LNCaP clone FGC (cell line): ENCODE results near the gene GNAS.
"Not testable (repeated sequence)": the region's sequence is repeated elsewhere in the genome, so short reads cannot be mapped to it uniquely, and the experiment has no call there.

ENCODE experiments used
- DNase-seq: peaks from one replicate; pipeline ENCODE4 v3.0.0-alpha.2; 2011; ENCODE audit warnings: low read depth
- H3K4me3 ChIP-seq: 2 replicates; pipeline ENCODE4 v1.5.1; 2011; ENCODE audit warnings: mild to moderate bottlenecking, low read depth, low read length, control low read depth
- TF ChIP-seq, protein P1 (sequence below): IDR thresholded peaks from 2 replicates; pipeline ENCODE4 v1.5.1; 2012; ENCODE audit warnings: mild to moderate bottlenecking; ENCODE audit not compliant: control insufficient read depth, insufficient read depth; ENCODE audit errors: extremely low read depth

GNAS gene

DNA sequence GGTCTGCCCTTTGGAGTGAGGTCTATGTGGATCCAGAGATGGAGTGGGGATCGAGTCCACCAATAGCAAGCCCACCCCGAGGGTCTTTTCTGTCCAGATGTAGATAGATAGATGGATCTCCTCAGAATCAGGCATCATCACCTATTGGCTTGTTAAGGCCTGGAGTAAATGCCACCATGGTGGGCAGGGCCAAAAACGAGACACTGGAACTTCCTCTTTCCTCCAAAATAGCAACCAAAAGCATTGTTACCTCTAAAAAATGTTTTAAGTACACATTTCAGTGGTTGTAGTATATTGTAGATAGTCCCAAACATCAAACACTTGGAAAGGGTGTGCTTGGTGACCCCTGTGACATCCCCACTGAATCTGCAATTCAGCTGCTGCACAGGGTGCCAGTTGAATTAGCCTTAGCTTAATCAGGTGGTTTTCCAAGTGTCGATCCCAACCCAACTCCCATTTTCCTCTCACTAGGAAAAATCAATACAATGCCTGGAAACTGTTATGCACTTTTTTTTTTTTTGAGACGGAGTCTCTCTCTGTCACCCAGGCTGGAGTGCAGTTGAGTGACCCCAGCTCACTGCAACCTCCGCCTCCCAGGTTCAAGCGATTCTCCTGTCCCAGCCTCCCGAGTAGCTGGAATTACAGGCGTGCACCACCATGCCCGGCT is 93.6 kb downstream of the GNAS start:
- no peak for DNase-seq
- no peak overlapping the region for H3K4me3 ChIP-seq
- TF ChIP-seq, protein P1, sequence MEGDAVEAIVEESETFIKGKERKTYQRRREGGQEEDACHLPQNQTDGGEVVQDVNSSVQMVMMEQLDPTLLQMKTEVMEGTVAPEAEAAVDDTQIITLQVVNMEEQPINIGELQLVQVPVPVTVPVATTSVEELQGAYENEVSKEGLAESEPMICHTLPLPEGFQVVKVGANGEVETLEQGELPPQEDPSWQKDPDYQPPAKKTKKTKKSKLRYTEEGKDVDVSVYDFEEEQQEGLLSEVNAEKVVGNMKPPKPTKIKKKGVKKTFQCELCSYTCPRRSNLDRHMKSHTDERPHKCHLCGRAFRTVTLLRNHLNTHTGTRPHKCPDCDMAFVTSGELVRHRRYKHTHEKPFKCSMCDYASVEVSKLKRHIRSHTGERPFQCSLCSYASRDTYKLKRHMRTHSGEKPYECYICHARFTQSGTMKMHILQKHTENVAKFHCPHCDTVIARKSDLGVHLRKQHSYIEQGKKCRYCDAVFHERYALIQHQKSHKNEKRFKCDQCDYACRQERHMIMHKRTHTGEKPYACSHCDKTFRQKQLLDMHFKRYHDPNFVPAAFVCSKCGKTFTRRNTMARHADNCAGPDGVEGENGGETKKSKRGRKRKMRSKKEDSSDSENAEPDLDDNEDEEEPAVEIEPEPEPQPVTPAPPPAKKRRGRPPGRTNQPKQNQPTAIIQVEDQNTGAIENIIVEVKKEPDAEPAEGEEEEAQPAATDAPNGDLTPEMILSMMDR: no peak

DNA sequence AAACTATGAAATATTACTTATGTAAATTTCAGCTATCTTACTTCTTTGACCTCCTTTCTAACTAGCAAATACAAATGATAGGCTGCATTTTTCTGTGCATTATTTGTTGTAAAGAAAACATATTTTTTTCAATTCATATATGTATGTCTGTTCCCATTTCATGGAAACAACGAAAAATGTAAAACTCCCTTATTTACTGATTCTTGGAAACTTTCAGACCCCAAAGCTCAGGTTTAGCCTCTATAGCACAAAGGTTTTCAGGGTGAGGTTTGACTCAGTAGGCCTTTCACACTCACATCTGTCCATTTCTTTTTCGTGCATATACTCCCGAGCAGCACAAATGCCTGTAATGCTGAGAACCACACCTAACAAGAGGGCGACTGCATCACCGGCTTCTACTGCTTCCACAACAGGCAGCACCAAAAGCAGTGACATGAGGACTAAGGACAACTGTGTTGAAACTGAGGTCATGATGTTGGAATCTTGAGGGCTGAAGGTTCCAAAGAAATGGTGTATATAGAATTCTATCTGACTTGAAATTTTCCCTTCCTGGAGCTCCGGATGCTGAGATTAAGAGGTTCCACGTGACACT is 95.4 kb downstream of the GNAS start:
- H3K4me3 ChIP-seq, DNase-seq: not testable (repeated sequence)

DNA sequence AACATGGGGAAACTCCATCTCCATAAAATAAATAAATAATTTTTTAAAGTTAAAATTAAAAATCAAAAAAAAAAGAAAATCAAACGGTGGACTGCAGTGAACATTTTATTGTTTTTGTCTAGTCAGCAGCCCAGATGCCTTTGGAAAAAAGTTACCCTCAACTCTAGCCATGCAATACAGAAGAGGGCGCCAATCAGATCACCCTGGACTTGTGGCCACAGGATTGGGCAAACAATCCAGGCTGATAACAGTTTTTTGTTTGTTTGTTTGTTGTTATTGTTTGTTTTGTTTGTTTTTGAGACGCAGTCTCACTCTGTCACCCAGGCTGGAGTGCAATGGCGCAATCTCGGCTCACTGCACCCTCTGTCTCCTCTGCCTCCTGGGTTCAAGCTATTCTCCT is 98.1 kb downstream of the GNAS start:
- TF ChIP-seq, protein P1: no peak
- H3K4me3 ChIP-seq: no peak overlapping the region
- no peak for DNase-seq

DNA sequence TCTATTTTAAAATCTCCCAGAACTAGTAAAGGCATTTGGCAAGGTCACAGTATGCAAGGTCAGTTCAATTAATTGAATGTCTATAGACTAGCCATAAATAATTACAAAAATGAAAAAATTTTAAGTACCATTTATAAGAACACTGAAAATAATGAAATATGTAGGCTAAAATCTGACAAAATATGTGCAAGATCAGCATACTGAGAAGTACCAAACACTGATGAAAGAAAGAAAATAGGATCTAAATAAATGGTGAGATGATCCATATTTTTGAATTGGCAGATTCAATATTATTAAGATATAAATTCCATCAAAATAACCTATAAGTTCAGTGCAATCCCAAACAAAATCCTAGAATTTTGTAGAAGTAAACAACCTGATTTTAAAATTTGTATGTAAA is 100.5 kb downstream of the GNAS start:
- no peak overlapping the region for H3K4me3 ChIP-seq
- DNase-seq: no peak
- TF ChIP-seq, protein P1: no peak

DNA sequence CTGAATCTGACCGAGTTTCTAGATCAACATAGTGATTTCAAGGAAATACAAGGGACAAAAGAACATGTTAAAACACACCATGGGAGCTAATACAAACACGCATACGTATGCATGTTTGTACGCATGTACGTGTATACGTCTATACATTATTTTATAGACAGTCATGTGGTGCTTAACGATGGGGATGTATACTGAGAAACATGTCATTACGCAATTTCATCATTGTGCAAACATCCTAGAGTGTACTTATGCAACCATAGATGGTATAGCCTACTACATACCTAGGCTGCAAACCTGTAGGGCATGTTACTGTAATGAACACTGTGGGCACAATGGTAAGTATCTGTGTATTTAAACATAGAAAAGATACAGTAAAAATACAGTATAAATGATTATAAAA is 103.6 kb downstream of the GNAS start:
- H3K4me3 ChIP-seq: no peak overlapping the region
- TF ChIP-seq, protein P1: no peak
- DNase-seq: peak; percentile 8

DNA sequence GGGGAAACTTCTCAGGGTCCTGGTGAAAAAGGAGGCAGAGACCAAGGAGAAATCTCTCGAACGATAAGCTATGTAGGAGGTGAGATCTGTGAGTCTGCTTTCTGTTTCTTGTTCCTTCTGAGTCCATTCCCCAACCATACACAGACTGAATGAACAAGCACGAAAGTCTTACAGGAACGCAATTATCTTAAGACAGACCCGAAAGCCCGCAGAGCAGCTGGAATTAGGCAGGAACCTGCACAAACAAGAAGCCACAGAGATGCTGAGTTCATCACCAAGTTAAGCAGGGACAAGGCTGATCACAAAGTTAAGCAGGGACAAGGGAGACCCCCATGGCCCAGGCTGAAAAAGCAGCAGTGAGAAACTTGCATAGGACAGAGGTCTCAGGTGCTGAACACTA is 107.1 kb downstream of the GNAS start:
- DNase-seq: no peak
- TF ChIP-seq, protein P1: no peak
- H3K4me3 ChIP-seq: no peak overlapping the region
